GM19035 (cell line): Measurements from ENCODE around the gene TRAPPC3L.

Source experiments
- ATAC-seq: cut with Tn5 transposase; IDR thresholded peaks from one replicate; pipeline ENCODE4 v1.9.1; 2021; ENCODE audit not compliant: unreplicated experiment

Gene TRAPPC3L

DNA sequence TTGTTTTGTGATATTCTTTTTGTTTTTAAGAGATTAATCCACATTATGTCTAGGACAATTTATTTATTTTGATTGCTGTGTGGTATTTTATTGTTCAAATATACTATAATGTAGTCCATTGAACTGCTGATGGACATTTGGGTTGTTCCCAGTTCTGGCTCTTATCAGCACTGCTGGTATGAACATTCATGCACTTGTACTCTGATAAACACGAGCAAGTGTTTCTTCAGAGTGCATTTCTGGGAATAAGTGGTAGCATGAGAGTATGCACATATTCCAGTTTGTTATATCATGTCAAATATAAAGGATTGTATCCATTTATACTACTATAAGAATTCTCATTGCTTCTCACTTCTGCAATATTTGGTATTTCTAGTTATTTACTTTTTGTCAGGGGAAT lies 77.2 kb downstream of the TRAPPC3L start:
- no peak for ATAC-seq

DNA sequence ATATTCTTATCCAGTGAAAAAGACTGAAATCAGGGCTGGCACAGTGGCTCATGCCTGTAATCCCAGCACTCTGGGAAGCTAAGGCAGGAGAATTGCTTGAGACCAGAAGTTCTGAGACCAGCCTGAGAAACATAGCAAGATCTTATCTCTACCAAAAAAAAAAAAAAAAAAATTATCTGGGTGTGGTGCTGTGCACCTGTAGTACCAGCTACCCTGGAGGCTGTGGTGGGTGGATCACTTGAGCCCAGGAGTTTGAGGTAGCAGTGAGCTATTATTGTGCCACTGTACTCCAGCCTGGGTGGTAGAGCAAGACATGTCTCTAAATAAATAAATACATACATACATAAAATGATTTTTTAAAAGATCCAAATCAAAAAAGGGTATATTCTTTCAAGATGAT lies 78.0 kb downstream of the TRAPPC3L start:
- no peak for ATAC-seq

DNA sequence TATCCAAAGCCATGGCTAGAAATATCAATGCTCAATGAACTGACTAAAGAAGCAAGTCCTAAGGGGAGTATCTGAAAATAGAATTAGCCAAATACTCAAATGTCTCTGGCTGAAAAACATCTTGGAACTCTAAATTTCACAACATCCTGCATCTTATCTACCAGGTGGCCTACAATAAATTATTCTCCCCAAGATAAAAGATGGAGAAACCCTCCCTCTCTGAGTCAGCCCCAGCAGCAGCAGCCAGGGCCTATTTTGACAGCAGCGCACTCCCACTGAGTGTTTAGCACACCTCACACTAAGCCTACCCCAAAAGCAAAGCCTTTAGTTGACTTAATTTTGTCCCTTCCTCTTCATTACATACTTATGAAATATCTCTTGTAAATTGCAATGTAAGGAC lies 78.4 kb downstream of the TRAPPC3L start:
- ATAC-seq, result no peak

DNA sequence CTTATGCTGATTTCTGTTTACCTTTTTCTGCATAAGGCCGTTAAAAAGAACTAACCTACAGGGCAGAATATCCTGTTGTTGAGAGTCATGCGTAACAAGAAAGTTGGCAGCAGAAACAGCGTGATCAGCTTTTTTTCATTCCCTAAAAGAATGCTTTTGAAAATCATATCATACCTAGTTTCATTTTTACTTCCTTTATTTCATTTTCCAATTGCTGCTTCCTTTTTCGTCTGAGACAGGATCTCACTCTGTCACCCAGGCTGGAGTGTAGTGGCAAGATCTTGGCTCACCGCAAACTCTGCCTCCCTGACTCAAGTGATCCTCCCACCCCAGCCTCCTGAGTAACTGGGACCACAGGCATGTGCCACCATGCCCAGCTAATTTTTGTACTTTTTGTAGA lies 80.2 kb downstream of the TRAPPC3L start:
- no peak for ATAC-seq

DNA sequence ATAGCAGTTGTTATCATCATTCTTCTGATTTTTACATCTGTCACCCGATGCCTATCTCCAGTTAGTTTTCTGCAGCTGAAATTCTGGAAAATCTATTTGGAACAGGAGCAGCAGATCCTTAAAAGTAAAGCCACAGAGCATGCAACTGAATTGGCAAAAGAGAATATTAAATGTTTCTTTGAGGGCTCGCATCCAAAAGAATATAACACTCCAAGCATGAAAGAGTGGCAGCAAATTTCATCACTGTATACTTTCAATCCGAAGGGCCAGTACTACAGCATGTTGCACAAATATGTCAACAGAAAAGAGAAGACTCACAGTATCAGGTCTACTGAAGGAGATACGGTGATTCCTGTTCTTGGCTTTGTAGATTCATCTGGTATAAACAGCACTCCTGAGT lies 82.2 kb downstream of the TRAPPC3L start:
- ATAC-seq, result no peak

DNA sequence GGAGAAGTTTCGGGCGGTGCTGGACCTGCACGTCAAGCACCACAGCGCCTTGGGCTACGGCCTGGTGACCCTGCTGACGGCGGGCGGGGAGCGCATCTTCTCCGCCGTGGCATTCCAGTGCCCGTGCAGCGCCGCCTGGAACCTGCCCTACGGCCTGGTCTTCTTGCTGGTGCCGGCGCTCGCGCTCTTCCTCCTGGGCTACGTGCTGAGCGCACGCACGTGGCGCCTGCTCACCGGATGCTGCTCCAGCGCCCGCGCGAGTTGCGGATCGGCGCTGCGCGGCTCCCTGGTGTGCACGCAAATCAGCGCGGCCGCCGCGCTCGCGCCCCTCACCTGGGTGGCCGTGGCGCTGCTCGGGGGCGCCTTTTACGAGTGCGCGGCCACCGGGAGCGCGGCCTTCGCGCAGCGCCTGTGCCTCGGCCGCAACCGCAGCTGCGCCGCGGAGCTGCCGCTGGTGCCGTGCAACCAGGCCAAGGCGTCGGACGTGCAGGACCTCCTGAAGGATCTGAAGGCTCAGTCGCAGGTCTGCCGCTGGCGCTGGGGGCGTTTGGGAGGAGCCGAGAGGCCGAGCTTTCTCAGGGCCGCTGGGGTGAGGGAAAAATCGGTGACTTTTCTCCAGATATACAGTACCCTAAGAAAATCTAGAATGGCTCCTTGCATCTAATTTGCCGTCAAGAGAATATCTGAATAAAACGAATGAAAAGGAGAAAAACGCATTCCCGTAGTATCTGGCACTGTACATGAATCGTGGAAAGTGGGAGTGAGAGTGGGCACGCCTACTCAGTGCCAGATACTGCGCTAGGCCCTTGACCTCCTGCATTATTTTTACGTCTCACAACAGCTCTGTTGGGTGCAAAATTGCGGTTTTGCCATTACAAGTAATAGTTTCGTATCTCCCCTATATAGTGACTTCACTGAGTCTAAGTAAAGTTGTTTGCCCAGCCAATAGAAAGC lies 83.3 kb downstream of the TRAPPC3L start:
- ATAC-seq, result peak; percentile 84

DNA sequence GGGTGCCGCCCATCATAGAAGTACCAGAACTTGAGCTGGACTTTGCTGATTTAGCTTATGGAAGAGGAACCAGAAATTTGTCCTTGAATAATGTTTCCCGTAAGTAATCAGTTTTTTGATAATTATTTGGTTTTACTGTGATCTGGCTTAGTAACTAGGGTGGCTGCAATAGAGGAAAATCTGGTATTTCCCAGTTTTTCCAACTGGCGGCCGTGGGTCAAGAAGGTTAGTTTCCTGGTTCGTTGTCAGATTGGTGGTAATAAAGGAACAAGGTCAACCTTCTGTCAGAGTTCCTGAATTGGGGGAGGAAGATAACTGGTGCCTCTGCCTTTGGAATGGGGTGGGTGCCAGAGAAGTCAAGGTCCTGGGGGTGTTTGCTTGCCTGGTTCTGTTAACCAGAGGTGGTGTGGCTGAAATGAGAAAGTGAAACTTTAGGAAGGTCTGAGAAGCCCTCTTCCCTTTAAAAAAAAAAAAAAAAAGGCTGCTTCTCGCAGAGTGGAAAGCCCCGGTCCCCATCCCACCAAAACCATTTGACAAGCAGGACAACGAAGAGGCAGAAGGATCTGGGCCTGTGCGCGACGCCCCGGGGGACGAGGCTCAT lies 84.1 kb downstream of the TRAPPC3L start, which contains the start of gene CALHM6:
CALHM6 (plus strand) TSS at position 45 of the 601 bp plus-strand sequence; CDS start at position 600, 555 bp downstream.
- peak; percentile 17 for ATAC-seq

DNA sequence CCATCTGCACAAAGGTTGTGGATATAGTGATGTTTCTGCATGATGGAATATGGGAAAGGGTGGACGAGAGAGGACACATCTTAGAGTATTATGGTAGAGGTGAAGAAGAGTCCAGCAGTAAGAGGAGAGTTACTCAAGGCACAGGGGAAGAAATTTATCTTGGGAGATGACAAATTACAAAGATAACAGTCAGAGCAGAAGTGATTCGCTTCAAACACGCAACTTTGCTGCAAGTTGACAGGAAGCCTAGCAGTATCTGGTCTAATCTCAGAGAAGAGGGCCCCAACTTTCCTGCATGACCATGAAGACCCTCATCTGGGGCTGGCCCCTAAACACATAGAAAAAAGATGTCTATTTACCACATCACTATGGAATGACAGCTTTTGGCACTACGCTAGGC lies 85.6 kb downstream of the TRAPPC3L start:
- ATAC-seq, result no peak

DNA sequence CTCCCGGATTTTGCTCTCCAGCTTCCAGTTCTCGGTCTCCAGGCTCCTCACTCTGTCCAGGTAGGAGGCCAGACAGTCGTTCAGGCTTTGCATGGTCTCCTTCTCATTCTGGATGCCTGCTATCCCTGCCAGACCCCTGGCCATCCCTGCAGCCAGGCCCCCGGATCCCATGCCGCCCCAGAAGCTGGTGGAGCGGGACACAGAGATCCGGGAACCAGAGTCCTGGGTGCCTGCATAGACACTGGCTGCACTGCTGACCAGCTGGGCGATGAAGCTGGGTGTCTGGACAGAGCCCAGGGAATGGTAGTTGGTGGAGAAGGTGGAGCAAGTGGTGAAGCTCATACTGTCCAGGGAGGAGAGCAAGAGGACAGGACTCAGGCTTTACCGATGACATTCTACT lies 87.2 kb downstream of the TRAPPC3L start:
- no peak for ATAC-seq

DNA sequence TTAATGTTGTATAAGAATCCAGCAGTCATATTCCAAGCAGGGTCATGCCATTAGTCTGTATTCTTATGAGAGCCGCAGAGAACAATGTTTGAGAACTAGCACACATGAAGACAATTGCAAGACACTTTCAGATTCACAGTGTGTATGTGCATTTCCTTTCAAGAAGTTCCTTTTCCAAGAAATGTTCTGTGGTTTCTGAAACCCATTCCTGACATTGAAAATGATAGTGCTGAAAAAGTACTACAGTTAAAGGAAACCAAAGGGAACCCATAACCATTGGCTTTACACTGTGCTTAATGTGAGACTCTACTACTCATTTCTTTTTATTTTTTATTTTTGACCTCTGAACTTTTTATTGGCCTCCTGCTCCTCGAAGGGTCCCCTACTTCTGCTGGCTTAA lies 88.6 kb downstream of the TRAPPC3L start:
- no peak for ATAC-seq

DNA sequence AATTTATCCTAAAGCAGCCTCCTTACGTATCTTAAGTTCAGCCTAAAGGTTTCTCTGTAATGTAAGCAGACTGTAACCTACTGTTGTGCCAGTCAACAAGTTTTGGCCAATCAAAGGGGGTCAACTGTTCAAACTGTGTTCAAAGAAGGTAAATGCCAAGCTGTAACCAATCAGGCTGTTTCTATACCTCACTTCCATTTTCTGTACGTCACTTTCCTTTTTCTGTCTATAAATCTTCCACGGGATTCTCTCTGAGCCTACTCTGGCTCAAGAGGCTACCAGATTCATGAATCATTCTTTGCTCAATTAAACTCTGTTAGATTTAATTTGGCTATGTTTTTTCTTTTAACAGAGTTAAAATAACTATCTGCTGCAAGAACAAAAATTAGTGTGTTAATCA lies 89.4 kb downstream of the TRAPPC3L start:
- ATAC-seq, result no peak

DNA sequence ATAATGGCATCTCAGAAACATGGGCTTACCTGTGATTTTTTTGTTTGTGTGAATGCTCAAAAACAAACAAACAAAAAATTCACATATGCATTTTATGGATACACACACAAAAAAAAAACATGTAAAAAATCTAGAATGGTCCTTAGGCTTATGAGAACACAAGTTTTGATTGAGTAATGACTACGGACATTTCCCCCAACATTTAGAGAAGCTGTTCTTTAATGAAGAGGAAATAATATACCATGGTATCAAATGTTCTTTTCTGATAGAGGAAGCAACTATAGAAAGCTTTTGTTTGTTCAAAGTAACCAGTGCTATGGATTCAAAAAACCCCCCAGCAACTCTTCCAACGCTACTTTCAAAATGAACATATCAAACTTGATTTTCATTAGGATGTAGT lies 93.0 kb downstream of the TRAPPC3L start:
- no peak for ATAC-seq

DNA sequence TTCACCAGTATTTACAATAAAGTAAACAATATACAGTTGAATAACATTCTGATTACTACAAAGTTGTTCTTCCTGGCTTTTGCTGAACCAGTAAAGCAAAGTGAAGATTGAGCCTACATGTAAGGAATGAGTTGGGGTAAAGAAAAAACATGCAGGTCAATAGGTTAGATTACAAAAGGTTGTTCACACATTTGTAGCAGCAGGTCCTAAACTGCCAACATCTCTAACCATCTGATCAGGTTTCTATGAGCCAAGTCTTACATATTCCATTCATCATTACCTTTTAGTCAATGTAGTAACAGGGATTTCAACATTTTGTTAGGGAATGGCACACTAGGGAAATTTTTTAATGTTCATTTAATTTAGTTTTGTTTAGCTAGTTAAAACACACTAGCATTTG lies 93.6 kb downstream of the TRAPPC3L start:
- no peak for ATAC-seq

DNA sequence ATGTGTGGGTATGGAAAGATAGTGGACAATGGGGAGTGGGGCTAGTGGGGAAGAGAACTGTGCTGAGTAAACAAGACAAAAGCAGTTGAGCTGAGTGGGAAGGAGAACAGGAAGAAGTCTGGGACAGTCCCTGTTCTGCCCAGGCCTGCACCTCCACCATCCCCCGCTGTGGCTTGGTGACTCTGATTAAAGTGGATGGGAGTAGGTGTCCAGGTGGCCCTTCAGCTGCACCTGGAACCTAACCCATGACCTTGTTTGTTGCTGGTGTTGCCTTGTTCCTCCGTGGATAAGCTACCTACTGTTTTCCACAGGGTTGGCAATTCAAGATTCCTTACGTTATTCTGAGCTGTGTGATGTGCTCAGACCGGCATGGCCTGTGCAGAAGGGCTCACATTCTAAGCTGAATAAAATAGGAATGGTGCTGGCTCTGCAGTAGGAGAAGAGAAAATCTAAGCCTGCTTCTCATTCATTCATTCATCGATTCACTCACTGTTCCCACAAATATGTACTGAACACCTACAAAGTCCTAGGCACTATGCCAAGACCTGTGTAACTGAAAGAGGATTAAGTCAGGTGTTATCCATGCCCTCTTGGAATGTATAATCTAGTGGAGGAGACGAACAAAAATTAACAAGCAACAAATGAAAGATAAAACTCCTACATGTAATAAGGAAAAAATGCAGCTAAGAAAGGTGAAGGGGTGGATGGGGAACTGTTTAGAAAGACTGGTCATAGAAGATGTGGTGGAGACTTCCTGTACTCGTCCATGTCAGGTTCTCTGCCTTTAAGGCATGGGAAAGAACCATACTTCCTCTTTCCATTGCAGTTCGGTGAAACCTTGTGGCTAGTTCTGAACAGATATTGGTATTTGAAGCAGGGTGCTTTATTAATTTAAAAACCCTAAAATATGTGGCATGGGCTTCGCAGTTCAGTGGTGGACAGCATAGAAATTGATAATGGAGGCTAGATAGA lies 94.4 kb downstream of the TRAPPC3L start:
- peak; percentile 81 for ATAC-seq

DNA sequence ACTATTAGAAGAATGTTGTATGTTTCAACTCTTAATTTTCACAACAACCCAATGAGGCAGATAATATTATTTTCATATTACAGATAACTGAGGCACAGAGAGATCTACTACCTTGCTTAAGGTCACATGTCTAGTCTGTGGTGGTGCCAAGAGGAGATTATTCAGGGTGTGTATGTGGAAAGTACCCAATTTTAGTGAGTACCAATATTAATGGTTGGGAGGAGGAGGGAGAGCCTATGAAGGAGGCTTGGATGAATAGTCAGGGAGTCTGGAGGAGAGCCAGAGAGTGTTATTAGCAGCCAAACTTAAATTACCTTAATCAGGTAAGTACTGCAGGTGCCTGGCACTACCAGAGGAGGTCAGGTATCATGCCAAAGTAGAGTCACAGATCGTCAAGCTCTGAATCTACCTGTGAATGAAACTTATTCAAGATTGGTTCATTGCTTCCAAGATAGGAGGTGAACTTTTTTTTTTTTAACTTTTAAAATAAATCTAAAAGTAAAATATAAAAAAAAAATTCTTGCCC lies 95.2 kb downstream of the TRAPPC3L start:
- ATAC-seq, result no peak

DNA sequence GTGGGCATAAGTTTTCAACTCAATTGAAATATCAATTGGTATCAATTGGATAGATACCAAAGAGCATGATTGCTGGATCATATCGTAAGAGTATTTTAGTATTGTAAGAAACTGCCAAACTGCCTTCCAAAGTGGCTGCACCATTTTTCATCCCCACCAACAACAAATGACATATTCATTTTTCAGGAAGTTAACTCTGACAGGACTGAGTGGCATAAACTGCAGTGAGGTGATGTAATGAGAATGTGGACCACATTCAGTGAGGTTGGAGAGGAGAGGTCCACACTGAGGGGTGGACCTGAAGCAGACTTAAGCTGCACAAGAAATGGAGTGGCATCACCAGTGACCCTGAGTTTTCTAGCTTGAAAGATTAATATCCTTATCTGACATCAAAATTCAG lies 95.9 kb downstream of the TRAPPC3L start:
- ATAC-seq, result no peak

DNA sequence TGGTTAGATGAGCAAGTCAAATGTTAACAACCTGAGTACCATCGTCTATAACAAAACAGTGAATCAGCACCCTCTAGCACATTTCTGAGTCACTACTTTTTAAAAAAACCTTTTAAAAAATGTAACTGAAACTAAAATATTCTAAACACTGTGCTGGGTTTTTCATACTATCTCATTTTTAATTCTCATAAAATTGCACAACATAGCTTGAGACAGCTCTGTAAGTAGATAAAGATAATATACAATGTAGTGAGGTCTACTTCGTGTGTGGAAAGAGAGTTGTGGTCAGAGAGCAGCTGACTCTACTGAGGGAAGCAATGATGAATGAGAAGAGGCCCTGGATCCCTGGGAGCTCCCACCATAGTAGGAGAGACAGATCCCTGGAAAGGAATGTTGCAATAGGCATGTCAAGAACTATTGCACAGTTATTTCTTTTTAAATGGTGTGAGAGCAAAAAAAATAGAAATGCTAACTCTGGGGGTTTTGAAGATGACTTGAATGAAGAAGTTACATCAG lies 97.9 kb downstream of the TRAPPC3L start:
- no peak for ATAC-seq

DNA sequence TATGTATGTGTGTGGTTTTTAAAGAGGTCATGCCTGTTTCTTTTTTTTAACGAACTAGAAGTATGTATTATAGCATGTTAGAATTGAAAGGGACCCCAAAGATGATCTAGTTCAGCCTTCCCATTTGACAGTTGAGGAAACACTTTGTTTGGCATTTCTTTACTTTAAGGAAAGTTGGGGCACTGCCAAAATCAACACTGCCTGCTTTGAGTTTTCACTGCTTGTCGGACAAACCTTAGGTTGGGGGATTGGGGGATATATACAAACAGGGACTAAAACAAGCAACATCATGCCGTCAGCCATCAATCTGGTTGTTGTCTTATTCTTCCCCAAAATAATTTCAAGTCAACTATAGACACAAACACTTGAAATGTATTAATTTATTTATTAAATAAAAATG lies 98.4 kb downstream of the TRAPPC3L start:
- no peak for ATAC-seq

DNA sequence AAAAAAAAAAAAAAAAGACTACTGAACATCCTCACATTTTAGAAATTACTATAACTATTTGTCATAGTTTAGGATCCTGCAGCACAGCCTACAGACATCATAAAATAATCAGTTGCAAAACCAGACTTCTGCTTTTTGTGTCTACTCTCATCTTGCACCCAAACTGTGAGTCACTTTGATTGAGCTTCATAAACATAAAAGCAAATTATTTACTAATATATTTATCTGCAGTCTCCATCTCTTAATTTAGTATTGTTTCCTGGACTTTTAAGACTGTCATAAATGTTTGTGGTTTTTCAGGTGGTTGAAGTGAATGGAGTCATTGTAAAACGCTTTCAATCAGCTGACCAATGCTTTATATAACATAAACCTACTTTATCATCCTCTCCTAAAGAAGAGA lies 99.1 kb downstream of the TRAPPC3L start:
- ATAC-seq, result no peak

DNA sequence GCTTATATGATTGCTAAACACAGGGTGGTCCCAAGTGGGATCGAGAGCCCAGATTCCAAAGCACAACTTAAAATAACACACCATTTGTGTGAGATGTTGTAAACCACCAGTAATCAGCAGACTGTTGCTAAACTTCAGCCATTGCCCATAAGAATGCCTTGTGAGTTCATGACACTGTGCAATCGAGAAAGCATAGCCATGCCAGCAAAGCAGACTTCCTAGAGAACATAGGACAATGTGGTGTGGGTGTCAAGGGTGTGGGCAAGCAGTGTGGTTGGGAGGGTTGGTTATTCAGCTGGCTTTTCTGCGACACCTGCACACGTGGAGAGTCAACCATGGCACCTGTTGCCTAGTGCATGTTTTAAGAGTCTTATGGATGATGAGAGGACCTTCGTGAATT lies 100.4 kb downstream of the TRAPPC3L start:
- ATAC-seq, result no peak
